MCF 10A (cell line): ENCODE data around the gene AGBL1. TPM values are rescaled to one million over a fixed set of nuclear protein-coding genes. Genes with fewer than 3 reads are reported as not detected.
A peak's percentile ranks its signal among the peaks of the same experiment; 100 is the strongest.

Source experiments
- BruUV-seq: library from RNA; stranded (reverse); fragments of 400-500 nt; replicated peaks from 2 replicates; lab custom pipeline; 2021; lab: Mats Ljungman, UMichigan
- CTCF ChIA-PET: fragments of 300-600 bp; sonication (Branson Sonifier 250); formaldehyde crosslinking; extraction: SDS; loops from one replicate; lab custom pipeline; 2021; ENCODE audit warnings: antibody characterized with exemption, inconsistent platforms; lab: Yijun Ruan, JAX
- POLR2A ChIA-PET: fragments of 300-600, 350-650 bp; sonication (Branson Sonifier 250); formaldehyde crosslinking; extraction: SDS; loops from one replicate; lab custom pipeline; 2020; ENCODE audit warnings: antibody characterized with exemption, inconsistent platforms; lab: Yijun Ruan, JAX
- DNase-seq: peaks from one replicate; pipeline ENCODE4 v3.0.0-alpha.2; 2018; ENCODE audit not compliant: unreplicated experiment
- H3K27ac Mint-ChIP-seq: one replicate; pipeline ENCODE4 v1.8.0; 2022; ENCODE audit warnings: mild to moderate bottlenecking, low read depth, mixed read lengths; ENCODE audit not compliant: unreplicated experiment
- H3K27me3 Mint-ChIP-seq: one replicate; pipeline ENCODE4 v1.8.0; 2022; ENCODE audit warnings: mixed read lengths; ENCODE audit not compliant: insufficient read depth, unreplicated experiment
- H3K36me3 Mint-ChIP-seq: one replicate; pipeline ENCODE4 v1.8.0; 2022; ENCODE audit warnings: mild to moderate bottlenecking, moderate library complexity, mixed read lengths; ENCODE audit not compliant: insufficient read depth, unreplicated experiment
- H3K4me1 Mint-ChIP-seq: one replicate; pipeline ENCODE4 v1.8.0; 2022; ENCODE audit warnings: mixed read lengths; ENCODE audit not compliant: insufficient read depth, unreplicated experiment
- H3K4me3 Mint-ChIP-seq: one replicate; pipeline ENCODE4 v1.8.0; 2022; ENCODE audit warnings: mild to moderate bottlenecking, moderate library complexity, mixed read lengths; ENCODE audit not compliant: unreplicated experiment
- H3K9me3 Mint-ChIP-seq: one replicate; pipeline ENCODE4 v1.8.0; 2022; ENCODE audit warnings: mixed read lengths; ENCODE audit not compliant: unreplicated experiment
- intact Hi-C: fragments of 100-400 bp; cut with micrococcal nuclease; formaldehyde crosslinking; loops from 2 replicates; pipeline ENCODE4 v1.14.1; 2022
- total RNA-seq: library from RNA; stranded (reverse); gene quantifications from 2 replicates; pipeline ENCODE4 v1.2.3, GENCODE V29; 2022
- TF ChIP-seq, protein P1 (sequence below): fragments of 200-600 bp; IDR thresholded peaks from one replicate; pipeline ENCODE4 v1.8.0; 2022; ENCODE audit warnings: antibody characterized with exemption, mild to moderate bottlenecking; ENCODE audit not compliant: unreplicated experiment

AGBL1 gene
- total RNA-seq, 1 experiment from 2014 or later = not detected

GRCh38 chr15:86595741-86596140, 516.1 kb downstream of the AGBL1 start:
- POLR2A ChIA-PET = no interaction called here
- no peaks in the 10 kb centered on the region for H3K36me3 Mint-ChIP-seq
- peak; percentile 5 for DNase-seq
- peaks cover 5% of the 10 kb centered on the region for H3K4me1 Mint-ChIP-seq
- peaks cover 23% of the 10 kb centered on the region for H3K9me3 Mint-ChIP-seq
- BruUV-seq = no TSS peak
- no peaks in the 10 kb centered on the region for H3K27me3 Mint-ChIP-seq
- intact Hi-C loops = no loop called here
- no peak overlapping the region for H3K27ac Mint-ChIP-seq
- CTCF ChIA-PET = interaction anchor here (0.6 kb wide), 1 partner anchor 9 kb away, joined by 3 read pairs; no protein-coding TSS in a partner anchor
- no peak overlapping the region for H3K4me3 Mint-ChIP-seq
- TF ChIP-seq, protein P1, sequence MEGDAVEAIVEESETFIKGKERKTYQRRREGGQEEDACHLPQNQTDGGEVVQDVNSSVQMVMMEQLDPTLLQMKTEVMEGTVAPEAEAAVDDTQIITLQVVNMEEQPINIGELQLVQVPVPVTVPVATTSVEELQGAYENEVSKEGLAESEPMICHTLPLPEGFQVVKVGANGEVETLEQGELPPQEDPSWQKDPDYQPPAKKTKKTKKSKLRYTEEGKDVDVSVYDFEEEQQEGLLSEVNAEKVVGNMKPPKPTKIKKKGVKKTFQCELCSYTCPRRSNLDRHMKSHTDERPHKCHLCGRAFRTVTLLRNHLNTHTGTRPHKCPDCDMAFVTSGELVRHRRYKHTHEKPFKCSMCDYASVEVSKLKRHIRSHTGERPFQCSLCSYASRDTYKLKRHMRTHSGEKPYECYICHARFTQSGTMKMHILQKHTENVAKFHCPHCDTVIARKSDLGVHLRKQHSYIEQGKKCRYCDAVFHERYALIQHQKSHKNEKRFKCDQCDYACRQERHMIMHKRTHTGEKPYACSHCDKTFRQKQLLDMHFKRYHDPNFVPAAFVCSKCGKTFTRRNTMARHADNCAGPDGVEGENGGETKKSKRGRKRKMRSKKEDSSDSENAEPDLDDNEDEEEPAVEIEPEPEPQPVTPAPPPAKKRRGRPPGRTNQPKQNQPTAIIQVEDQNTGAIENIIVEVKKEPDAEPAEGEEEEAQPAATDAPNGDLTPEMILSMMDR = no peak

DNA sequence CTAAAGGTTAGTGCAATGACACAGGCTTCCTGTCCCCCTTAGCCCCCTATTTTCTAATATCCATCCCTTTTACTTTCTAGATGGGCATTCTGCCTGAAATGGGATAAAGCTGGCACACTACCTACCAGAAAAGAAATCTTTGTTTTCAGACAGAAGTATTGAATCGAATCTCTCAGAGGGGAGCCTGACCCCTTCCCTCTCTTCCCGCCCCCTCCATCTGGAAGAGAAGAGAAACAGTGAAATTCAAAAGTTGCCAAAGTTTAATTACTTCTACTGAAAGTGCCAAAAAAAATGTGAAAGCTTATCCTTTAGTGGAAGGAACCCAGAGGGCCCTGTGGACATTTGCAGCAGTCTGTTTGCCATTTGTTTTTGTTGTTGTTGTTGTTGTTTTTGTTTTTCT, 523.8 kb downstream of the AGBL1 start:
- intact Hi-C loops = no loop called here

DNA sequence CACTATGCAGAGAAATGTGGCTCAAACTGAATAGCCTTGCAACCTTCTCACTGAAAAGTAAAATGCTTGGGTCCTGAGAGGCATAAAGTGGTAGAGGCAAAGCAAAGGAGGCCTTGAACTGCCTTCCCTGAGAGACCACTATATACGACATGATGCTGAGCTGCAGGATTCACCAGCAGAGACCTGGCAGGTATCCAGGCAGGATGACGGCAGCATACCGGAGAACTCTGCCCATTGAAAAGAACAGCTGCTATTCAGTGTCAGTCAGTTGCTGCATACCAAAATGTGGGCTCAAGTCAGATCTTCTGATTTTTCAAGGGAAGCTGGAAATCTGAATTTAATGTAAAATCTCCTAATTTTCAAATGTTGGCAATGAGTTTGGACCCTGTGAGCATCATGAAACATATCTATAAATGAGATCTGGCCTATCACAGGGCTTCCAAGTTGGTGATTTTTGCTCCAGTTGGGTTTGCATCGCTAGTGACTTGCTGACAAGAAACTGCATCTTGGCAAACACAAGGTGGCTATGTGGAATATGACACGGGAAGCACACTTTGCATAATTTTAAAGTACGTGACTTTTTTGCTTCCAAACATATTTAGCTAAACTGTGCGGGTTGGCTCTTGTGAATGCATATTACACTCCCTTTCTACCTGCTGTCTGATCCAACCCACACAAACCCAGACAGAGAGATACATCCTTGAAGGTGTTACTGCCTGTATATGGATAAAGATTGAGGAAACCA, 529.0 kb downstream of the AGBL1 start:
- Mint-ChIP-seq H3K4me1 (peaks cover 25% of the 10 kb centered on the region), H3K9me3 (no peaks in the 10 kb centered on the region), H3K27ac (no peak overlapping the region), H3K4me3 (no peak overlapping the region), H3K27me3 (no peaks in the 10 kb centered on the region), H3K36me3 (no peaks in the 10 kb centered on the region)
- intact Hi-C loops = no loop called here
- no TSS peak for BruUV-seq
- POLR2A ChIA-PET = no interaction called here
- CTCF ChIA-PET = interaction anchor here (0.6 to 2.1 kb wide), 3 partner anchors 135 to 808 kb away, joined by 3 to 12 read pairs (median 4); no protein-coding TSS in a partner anchor
- peak; percentile 58 for DNase-seq
- TF ChIP-seq, protein P1 = no peak

More for the DNA sequence above, 523.8 kb downstream of the AGBL1 start:
- ChIA-PET POLR2A (no interaction called here), CTCF (interaction anchor here (0.7 kb wide), 1 partner anchor 20 kb away, joined by 4 read pairs; no protein-coding TSS in a partner anchor)
- Mint-ChIP-seq H3K4me1 (peaks cover 1% of the 10 kb centered on the region), H3K36me3 (no peaks in the 10 kb centered on the region), H3K9me3 (no peaks in the 10 kb centered on the region), H3K27ac (no peak overlapping the region), H3K4me3 (no peak overlapping the region), H3K27me3 (no peaks in the 10 kb centered on the region)
- no TSS peak for BruUV-seq
- TF ChIP-seq, protein P1 = no peak
- no peak for DNase-seq

DNA sequence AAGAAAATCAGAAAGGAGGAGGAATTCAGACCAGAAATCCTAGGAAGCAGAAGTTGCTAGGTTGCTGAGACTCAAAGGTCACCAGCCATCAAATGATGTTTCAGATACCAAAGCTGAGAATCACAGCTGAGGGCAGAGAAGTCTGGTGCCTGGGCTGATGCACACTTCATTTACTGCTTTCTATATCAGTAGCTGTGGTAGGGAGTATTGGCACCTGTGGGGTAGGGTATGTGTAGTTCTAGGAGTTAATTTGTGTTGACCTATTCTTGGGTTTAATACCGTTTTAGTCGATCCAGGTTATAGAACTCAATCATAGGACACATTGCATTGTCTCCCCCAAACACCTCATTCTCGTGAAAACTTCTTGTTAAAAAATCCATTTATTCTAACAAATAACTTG, 529.6 kb downstream of the AGBL1 start:
- no peaks in the 10 kb centered on the region for H3K27me3 Mint-ChIP-seq
- no TSS peak for BruUV-seq
- H3K4me3 Mint-ChIP-seq = no peak overlapping the region
- ChIA-PET CTCF (interaction anchor here (0.6 to 2.1 kb wide), 2 partner anchors 134 to 378 kb away, joined by 4 to 12 read pairs; no protein-coding TSS in a partner anchor), POLR2A (no interaction called here)
- no peak overlapping the region for H3K27ac Mint-ChIP-seq
- H3K9me3 Mint-ChIP-seq = no peaks in the 10 kb centered on the region
- no peak for DNase-seq
- intact Hi-C loops = no loop called here
- no peaks in the 10 kb centered on the region for H3K36me3 Mint-ChIP-seq
- peaks cover 25% of the 10 kb centered on the region for H3K4me1 Mint-ChIP-seq
- TF ChIP-seq, protein P1 = no peak
